Measurements from ENCODE around the gene KIF15.

- TF ChIP-seq, protein P1, sequence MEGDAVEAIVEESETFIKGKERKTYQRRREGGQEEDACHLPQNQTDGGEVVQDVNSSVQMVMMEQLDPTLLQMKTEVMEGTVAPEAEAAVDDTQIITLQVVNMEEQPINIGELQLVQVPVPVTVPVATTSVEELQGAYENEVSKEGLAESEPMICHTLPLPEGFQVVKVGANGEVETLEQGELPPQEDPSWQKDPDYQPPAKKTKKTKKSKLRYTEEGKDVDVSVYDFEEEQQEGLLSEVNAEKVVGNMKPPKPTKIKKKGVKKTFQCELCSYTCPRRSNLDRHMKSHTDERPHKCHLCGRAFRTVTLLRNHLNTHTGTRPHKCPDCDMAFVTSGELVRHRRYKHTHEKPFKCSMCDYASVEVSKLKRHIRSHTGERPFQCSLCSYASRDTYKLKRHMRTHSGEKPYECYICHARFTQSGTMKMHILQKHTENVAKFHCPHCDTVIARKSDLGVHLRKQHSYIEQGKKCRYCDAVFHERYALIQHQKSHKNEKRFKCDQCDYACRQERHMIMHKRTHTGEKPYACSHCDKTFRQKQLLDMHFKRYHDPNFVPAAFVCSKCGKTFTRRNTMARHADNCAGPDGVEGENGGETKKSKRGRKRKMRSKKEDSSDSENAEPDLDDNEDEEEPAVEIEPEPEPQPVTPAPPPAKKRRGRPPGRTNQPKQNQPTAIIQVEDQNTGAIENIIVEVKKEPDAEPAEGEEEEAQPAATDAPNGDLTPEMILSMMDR (conservative IDR thresholded peaks at IDR 0.05; ENCODE audit: low read length), result no peak
- TF ChIP-seq EZH2phosphoT487 (IDR thresholded peaks at IDR 0.05; ENCODE audit: borderline replicate concordance), result no peak
Observed at GRCh38 chr3:44874308-44874707, 112.7 kb downstream of the KIF15 start, which contains the start of gene TGM4.
